ENCODE measurements around the gene AP4B1. TPM values are rescaled to one million over a fixed set of nuclear protein-coding genes. Genes with fewer than 3 reads are reported as not detected.

AP4B1 gene
- total and polyA plus RNA-seq, 2 donors (not counting 1 experiment from before 2014, with no cell fraction given), result 52.2 to 55.2 TPM

- Histone ChIP-seq H3K9ac (ENCODE audit: low read length) (no peak overlapping the region), H2AFZ (ENCODE audit: insufficient read depth, low read depth, low read length, poor library complexity, severe bottlenecking) (no peak overlapping the region), H4K20me1 (ENCODE audit: control insufficient read depth, insufficient read depth, low read length, poor library complexity, severe bottlenecking) (no peaks in the 10 kb centered on the region), H3K27me3 (replicated peaks in 1 of 4; ENCODE audit: control extremely low read depth in 1 of 4, control insufficient read depth in 3 of 4, insufficient read depth in 4 of 4, low read length in 3 of 4) (peaks cover 0 to under 1% (median 0%) of the 10 kb centered on the region in 4 experiments), H3K79me2 (ENCODE audit: control insufficient read depth, insufficient read depth, low read length) (no peaks in the 10 kb centered on the region), H3K4me2 (replicated peaks; ENCODE audit: low read depth, low read length, poor library complexity, severe bottlenecking) (no peak overlapping the region), H3K4me1 (ENCODE audit: control insufficient read depth in 2 of 2, insufficient read depth in 2 of 2, low read length in 2 of 2) (no peaks in the 10 kb centered on the region), H3K9me3 (ENCODE audit: control extremely low read depth in 1 of 3, control insufficient read depth in 2 of 3, insufficient read depth in 1 of 3, low read length in 2 of 3) (no peaks in the 10 kb centered on the region), H3K36me3 (replicated peaks in 1 of 2; ENCODE audit: control extremely low read depth in 1 of 2, control insufficient read depth in 1 of 2, extremely low read depth in 1 of 2, insufficient read depth in 2 of 2, low read length in 1 of 2) (peaks cover 0 to 9% of the 10 kb centered on the region in 2 experiments), H3K27ac (ENCODE audit: low read length in 2 of 2) (no peak overlapping the region), H3K4me3 (ENCODE audit: control extremely low read depth in 1 of 5, extremely low read depth in 1 of 5, insufficient read depth in 1 of 5, low read depth in 2 of 5, low read length in 4 of 5) (no peak overlapping the region)
- intact Hi-C loops (cut with micrococcal nuclease), result no loop called here
- H3K27me3 Mint-ChIP-seq, result no peaks in the 10 kb centered on the region
- H3K4me1 Mint-ChIP-seq, result no peaks in the 10 kb centered on the region
- no peak overlapping the region for H3K4me3 Mint-ChIP-seq
- no peak for TF ChIP-seq EZH2 (IDR thresholded peaks at IDR 0.05; ENCODE audit: borderline replicate concordance, insufficient read depth, low read depth, low read length, poor library complexity, severe bottlenecking)
- TF ChIP-seq, protein P1, sequence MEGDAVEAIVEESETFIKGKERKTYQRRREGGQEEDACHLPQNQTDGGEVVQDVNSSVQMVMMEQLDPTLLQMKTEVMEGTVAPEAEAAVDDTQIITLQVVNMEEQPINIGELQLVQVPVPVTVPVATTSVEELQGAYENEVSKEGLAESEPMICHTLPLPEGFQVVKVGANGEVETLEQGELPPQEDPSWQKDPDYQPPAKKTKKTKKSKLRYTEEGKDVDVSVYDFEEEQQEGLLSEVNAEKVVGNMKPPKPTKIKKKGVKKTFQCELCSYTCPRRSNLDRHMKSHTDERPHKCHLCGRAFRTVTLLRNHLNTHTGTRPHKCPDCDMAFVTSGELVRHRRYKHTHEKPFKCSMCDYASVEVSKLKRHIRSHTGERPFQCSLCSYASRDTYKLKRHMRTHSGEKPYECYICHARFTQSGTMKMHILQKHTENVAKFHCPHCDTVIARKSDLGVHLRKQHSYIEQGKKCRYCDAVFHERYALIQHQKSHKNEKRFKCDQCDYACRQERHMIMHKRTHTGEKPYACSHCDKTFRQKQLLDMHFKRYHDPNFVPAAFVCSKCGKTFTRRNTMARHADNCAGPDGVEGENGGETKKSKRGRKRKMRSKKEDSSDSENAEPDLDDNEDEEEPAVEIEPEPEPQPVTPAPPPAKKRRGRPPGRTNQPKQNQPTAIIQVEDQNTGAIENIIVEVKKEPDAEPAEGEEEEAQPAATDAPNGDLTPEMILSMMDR (IDR thresholded peaks at IDR 0.05), result no peak
- ChIA-PET CTCF (no interaction called here), POLR2A (no interaction called here)
- DNase-seq, result no peak
- no peak overlapping the region for H3K27ac Mint-ChIP-seq
- ATAC-seq (ENCODE audit: low read depth), result no peak
- no peaks in the 10 kb centered on the region for H3K9me3 Mint-ChIP-seq (ENCODE audit: insufficient read depth)
- WGBS (ENCODE audit: insufficient coverage), result no CpG with 5 or more reads among the region's 5 CpGs
Measured at GRCh38 chr1:113916974-113917373, 12.4 kb upstream of the AP4B1 start.

DNA sequence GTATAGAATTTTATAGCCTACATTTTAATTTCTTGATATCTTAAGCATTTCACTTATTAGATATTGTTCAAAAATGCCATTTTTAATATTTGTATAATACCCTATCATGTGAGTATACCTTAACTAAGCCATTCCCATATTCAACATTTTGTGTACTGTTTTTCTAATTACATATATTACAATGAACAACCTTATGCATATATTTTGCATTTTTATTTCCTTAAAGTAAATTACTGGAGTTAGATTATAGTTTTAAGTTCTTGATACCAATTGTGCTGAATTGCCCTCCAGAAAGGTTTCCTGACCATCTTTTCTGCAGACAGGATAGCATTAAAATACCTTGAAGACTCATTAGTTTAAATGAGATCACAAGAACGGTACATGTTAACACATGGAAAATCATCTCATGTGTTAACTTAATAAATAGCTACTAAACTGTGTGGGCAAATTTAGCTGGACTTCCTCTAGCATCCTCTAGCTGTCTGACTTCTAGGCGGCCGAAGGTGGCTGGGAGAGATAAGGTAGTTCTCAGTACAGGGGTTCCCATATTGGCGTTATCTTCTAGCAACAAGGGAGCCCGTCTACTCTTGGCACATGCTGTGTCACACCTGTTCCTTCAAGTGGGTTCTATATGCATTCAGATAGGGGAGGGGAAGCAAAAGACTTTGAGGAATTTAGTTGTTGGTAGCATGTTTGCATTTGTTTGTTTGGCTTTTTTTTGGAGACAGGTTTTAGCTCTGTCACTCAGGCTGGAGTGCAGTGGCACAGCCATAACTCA, 9.5 kb upstream of the AP4B1 start:
- no peak overlapping the region for H3K27ac Mint-ChIP-seq
- no peak overlapping the region for H3K4me2 ChIP-seq (replicated peaks; ENCODE audit: low read depth, low read length, poor library complexity, severe bottlenecking)
- no peak overlapping the region for H3K27ac ChIP-seq (ENCODE audit: low read length in 2 of 2)
- H3K79me2 ChIP-seq (ENCODE audit: control insufficient read depth, insufficient read depth, low read length), result no peaks in the 10 kb centered on the region
- H3K4me1 ChIP-seq (ENCODE audit: control insufficient read depth in 2 of 2, insufficient read depth in 2 of 2, low read length in 2 of 2), result no peaks in the 10 kb centered on the region
- no peak overlapping the region for H3K9ac ChIP-seq (ENCODE audit: low read length)
- H3K4me1 Mint-ChIP-seq, result no peaks in the 10 kb centered on the region
- H3K4me3 ChIP-seq (ENCODE audit: control extremely low read depth in 1 of 5, extremely low read depth in 1 of 5, insufficient read depth in 1 of 5, low read depth in 2 of 5, low read length in 4 of 5), result no peak overlapping the region
- ATAC-seq (ENCODE audit: low read depth), result no peak
- H2AFZ ChIP-seq (ENCODE audit: insufficient read depth, low read depth, low read length, poor library complexity, severe bottlenecking), result no peak overlapping the region
- H3K9me3 ChIP-seq (ENCODE audit: control extremely low read depth in 1 of 3, control insufficient read depth in 2 of 3, insufficient read depth in 1 of 3, low read length in 2 of 3), result no peaks in the 10 kb centered on the region
- intact Hi-C loops (cut with micrococcal nuclease), result no loop called here
- TF ChIP-seq EZH2 (IDR thresholded peaks at IDR 0.05; ENCODE audit: borderline replicate concordance, insufficient read depth, low read depth, low read length, poor library complexity, severe bottlenecking), result no peak
- TF ChIP-seq, protein P1 (IDR thresholded peaks at IDR 0.05), result no peak
- ChIA-PET POLR2A (no interaction called here), CTCF (interaction anchor here (1.2 kb wide), 1 partner anchor 79 kb away, joined by 4 read pairs; no protein-coding TSS in a partner anchor)
- 79% methylated on average over 2 of the region's 5 CpGs for WGBS (ENCODE audit: insufficient coverage)
- H3K27me3 Mint-ChIP-seq, result no peaks in the 10 kb centered on the region
- peaks cover 0 to 23% of the 10 kb centered on the region in 2 experiments for H3K36me3 ChIP-seq (replicated peaks in 1 of 2; ENCODE audit: control extremely low read depth in 1 of 2, control insufficient read depth in 1 of 2, extremely low read depth in 1 of 2, insufficient read depth in 2 of 2, low read length in 1 of 2)
- no peak for DNase-seq
- no peaks in the 10 kb centered on the region for H4K20me1 ChIP-seq (ENCODE audit: control insufficient read depth, insufficient read depth, low read length, poor library complexity, severe bottlenecking)
- no peaks in the 10 kb centered on the region for H3K9me3 Mint-ChIP-seq (ENCODE audit: insufficient read depth)
- H3K27me3 ChIP-seq (replicated peaks in 1 of 4; ENCODE audit: control extremely low read depth in 1 of 4, control insufficient read depth in 3 of 4, insufficient read depth in 4 of 4, low read length in 3 of 4), result no peaks in the 10 kb centered on the region
- H3K4me3 Mint-ChIP-seq, result no peak overlapping the region
